Loucy (cell line): Measurements from ENCODE around the gene SHROOM3.

ENCODE experiments used
- EZH2phosphoT487 ChIP-seq: fragments of 200-600 bp; IDR thresholded peaks from 2 replicates; pipeline ENCODE4 v1.6.1; 2018; ENCODE audit warnings: antibody characterized with exemption, mild to moderate bottlenecking, moderate library complexity, borderline replicate concordance
- TF ChIP-seq, protein P1 (sequence below): fragments of 200-600 bp; sonication (generic); conservative IDR thresholded peaks from 2 replicates; pipeline ENCODE4 v1.5.1; 2014; ENCODE audit warnings: mild to moderate bottlenecking, antibody characterized with exemption, low read length

GRCh38 chr4:76782837-76783236 is 347.8 kb downstream of the SHROOM3 start:
- TF ChIP-seq EZH2phosphoT487, result no peak
- TF ChIP-seq, protein P1, sequence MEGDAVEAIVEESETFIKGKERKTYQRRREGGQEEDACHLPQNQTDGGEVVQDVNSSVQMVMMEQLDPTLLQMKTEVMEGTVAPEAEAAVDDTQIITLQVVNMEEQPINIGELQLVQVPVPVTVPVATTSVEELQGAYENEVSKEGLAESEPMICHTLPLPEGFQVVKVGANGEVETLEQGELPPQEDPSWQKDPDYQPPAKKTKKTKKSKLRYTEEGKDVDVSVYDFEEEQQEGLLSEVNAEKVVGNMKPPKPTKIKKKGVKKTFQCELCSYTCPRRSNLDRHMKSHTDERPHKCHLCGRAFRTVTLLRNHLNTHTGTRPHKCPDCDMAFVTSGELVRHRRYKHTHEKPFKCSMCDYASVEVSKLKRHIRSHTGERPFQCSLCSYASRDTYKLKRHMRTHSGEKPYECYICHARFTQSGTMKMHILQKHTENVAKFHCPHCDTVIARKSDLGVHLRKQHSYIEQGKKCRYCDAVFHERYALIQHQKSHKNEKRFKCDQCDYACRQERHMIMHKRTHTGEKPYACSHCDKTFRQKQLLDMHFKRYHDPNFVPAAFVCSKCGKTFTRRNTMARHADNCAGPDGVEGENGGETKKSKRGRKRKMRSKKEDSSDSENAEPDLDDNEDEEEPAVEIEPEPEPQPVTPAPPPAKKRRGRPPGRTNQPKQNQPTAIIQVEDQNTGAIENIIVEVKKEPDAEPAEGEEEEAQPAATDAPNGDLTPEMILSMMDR, result no peak
